CD4-positive, alpha-beta T cell treated with Interleukin-4 for 1 hour (primary cell): Measurements from ENCODE around the gene PNMT.

ENCODE experiments used
- DNase-seq, 2 donors: peaks; one replicate each; pipeline ENCODE4 v3.0.0-alpha.2; 2020 to 2022

Gene PNMT

DNA sequence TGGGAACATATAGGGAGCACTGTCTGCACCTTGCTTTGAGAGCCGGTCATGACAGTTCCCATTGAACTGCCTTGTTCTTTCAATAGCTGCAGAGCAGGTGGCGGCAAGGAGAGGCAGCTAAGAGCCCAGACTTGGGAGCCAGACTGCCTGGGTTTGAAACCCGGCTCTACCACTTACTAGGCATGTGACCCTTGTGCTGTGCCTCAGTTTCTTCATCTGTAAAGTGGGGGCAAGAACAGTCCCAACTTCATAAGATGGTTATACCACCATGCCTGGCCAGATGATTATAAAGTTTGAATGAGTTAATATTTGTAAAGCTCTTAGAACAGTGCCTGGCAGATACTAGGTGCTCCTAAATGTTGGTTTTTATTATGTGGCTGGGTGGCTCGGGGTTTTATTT lies 46.0 kb downstream of the PNMT start:
- no peak for DNase-seq

DNA sequence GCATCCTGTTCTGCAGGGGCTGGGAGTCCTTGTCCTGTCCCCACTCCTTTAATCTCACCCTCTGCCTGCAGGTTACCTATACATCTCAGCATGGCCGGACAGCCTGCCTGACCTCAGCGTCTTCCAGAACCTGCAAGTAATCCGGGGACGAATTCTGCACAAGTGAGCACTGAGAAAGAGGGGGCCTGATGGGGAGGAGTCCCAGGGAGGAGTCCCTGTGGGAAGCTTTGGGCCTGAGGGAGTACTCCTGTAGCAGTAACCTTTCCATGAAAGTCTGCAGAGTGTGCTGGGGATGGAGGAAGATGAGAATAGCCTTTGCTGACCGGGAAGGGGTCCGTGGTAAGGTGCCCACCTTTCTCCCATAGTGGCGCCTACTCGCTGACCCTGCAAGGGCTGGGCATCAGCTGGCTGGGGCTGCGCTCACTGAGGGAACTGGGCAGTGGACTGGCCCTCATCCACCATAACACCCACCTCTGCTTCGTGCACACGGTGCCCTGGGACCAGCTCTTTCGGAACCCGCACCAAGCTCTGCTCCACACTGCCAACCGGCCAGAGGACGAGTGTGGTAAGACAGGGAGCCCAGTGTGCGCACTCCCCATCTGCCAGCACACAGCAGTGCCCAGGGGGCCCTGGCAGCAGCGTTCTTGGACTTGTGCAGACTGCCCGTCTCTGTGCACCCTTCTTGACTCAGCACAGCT lies 47.3 kb downstream of the PNMT start:
- no peak for DNase-seq

- no peak for DNase-seq
These were observed 48.0 kb downstream of the PNMT start for GRCh38 chr17:39716073-39716818.

DNA sequence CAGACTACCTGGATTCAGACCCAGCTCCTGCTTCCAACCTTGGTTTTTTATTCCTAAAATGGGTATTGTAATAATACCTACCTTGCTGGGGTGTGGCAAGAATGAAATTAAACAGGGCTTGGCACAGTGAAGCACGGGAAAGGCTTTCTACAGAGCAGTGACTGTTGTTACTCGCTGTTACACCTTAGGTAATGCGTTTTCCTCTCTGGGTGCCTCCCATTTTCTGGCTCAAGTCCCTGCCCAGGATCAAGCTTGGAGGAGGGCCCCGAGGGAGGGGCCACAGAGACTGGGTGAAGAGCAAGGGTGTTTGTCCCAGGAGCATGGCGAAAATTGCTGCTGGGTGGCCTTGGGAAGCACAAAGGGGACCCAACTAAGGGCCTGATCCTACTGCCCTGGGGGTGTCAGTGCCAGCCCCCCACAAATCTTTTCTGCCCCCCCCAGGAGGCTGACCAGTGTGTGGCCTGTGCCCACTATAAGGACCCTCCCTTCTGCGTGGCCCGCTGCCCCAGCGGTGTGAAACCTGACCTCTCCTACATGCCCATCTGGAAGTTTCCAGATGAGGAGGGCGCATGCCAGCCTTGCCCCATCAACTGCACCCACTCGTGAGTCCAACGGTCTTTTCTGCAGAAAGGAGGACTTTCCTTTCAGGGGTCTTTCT lies 48.8 kb downstream of the PNMT start:
- DNase-seq, result no peak

- no peak for DNase-seq
These were observed 49.4 kb downstream of the PNMT start for GRCh38 chr17:39717660-39718059.

DNA sequence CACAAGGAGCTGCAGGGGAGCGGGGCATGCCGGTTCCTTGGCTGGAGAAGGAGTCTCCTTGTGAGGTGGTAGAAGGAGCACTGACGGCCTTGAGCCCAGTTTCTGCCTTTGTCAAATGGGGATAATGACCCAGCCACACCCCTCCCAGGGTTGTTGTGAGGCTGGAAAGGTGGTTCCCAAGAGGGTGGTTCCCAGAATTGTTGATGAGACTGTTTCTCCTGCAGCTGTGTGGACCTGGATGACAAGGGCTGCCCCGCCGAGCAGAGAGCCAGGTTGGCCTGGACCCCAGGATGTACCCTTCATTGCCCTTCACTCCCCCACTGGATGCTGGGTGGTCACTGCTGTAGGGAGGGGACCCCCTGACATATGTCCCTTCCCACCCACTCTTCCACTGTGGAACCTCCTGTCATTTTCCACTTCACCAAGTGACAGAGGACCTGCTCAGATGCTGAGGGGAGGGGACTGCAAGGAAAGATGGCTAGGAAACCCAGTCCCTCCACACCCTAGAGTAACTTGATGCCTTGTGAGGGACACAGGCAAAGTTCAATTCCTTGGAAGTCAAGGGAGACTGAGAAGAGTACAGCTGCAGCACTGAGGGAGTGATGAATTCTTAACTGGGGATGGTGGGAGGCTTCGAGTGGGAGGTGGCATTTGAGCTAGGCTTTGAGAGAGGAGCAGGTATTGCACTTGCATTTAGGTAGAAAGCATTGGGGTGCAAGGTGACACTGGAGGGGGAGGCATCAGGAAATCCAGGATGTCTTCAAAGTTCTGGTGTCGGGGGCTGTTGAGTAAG lies 51.5 kb downstream of the PNMT start:
- no peak for DNase-seq
